ENCODE data around the gene PLXNA2.

The PLXNA2 gene

DNA sequence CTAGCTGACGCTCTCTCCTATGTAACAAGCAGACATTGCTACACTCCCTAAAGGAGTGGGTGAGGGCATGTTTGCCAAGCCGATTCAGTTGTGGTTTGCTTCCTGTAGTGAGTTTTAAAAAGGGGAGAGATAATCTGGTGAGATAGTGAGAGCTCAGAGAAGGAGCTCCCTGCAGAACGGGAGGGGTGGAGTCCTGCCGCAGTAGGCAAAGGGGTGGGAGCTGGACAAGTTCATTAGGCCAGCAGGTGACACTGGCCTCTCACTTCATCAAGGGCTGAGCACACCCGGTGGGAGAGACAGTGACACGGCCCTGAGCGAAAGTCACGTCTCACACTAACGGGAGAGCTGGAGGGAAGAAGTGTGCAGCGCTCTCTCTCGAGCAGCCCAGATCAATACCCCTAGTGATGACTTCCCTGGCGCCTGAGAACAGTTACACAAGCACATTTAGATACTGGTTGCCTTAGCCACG is 189.2 kb downstream of the PLXNA2 start:
- no peak for DNase-seq

DNA sequence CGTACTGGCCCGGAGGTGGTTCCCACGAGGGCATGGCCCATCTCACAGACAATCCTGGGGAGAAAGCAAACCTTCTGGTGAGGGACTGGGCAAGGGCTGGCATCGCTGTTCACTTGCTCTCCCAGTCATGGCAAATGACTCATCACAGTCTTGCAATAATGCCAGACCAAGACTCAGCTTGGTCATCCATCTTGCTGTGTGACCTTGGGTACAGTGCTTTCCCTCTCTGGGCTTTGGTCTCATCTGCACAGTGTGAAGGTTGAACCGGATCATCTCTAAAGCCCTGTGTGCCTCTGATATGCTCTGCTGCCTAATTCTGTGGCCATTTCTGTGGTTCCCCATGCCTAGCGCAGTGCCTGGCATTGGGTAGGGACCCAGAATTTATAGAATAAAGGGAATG is 189.7 kb downstream of the PLXNA2 start:
- no peak for DNase-seq

DNA sequence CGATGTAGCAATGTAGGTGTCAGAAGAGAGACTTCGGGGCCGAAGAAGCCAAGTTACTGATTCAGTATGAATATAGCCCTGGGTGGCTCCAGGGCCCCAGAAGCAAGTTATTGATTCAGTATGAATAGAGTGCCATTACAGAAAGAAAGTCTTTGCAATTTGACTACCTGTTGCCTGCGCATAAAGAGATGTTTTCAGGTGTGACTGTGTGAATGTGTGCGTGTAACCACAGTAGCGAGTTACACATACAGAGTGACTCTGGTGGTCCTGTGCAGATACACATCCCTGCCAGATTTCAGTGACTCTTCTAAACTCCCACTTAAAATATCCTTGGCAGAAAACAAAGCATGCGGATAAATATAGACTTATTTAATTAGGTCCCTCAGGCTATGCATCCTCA is 190.5 kb downstream of the PLXNA2 start:
- no peak for DNase-seq

- DNase-seq: no peak
Measured at GRCh38 chr1:208052926-208053407, 191.2 kb downstream of the PLXNA2 start.

GRCh38 chr1:208052135-208052534 is 192.0 kb downstream of the PLXNA2 start:
- no peak for DNase-seq

GRCh38 chr1:208051651-208052050 is 192.5 kb downstream of the PLXNA2 start:
- no peak for DNase-seq

GRCh38 chr1:208048904-208049303 is 195.3 kb downstream of the PLXNA2 start:
- DNase-seq: no peak

- DNase-seq: no peak
Measured at GRCh38 chr1:208047975-208048374, 196.2 kb downstream of the PLXNA2 start.

DNA sequence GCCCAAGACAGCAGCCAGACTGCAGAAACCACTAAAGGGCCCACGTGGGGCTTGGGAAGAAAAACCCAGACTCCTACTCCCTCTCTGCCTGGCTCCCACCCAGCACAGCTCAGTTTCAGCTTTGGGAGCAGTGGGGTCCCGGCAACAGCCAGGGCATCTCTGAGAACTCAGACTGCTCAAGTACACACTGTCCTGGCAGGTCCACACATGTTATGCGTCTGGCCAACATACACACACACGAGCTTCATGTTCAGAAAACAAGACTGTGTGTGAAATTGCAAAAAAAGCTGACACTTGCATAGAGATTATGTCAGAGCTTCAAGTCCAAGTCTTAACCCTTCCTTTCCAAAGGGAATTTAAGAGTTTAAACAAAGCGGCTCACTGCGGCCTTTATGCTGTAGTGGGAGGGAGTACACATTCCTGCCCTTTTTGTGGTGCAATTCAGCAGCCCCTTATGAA is 196.7 kb downstream of the PLXNA2 start:
- DNase-seq: no peak

DNA sequence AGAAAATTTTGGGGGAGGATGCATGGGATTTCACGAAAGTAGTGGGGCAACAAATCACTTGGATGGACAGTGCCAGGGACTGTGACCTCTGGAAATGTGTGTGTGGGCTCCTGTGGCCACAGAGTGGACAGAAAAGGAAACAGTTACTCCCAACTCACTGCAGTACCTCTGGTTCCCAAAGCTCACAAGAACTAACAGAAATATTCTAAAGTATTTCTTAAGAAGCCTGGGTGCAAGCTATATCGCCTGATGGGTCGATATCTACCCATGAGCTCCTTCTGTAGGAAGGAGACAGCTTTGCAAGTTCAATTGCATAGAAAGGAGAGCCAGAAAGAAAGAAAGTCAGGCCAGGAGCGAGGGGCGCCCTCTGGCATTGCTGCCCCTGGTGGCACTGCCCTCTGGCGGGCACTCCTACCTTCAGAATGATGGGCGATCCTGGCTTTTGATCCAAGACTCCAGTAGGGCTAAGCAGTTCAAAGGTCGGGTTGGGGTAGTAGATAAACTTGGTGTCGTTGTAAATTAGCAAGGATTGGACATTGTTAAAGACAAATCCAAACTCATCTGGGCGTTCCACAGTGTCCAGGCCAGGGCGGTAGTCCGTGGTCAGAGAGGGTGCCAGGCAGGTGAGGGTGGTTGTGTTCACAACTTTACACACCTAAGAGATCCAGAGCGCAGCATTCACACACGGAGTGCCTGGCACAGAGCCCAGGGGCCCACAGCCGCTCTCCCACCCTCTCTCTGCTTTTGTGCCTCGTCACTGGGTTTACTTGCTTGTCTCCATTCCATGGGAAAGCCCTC is 198.5 kb downstream of the PLXNA2 start:
- DNase-seq: no peak

DNA sequence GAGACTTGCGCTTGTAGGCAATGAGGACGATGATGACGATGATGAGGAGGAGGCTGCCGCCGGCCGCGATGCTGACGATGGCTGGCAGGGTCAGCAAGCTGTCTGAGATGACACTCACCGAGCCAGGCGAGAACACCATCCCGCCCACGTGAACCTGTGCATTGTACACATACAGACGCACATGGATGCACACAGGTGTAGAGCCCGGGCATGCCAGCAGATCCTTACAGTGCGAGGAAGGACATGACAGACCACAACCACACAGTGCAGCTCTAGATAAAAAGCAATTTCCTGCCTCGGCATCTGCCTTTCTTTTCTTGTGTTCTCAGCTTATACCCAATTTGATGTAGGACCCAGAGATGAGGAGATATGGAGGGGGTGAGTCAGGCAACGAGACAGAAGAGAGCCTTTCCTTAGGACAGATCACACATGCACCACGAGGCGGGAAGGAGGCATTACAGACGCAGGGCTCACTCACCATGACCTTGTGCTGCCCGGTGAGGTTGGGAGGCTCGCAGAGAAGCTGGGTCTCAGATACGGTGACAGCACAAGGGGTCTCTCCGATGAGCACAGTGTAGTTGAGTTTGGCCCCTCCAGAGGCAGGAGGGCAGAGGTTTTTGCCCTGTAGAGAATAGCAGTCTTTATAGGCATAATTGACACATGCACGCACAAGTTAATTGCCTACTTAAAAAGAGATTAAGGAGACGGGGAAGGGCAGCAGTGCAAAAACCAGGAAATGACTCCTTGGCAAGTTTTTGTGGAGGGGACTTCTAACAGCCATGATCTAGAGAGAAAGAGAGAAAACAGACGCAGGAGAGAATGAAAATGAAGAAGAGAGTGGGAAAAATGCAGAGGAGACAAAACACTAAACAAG is 199.4 kb downstream of the PLXNA2 start:
- no peak for DNase-seq

GRCh38 chr1:208043691-208044181 is 200.4 kb downstream of the PLXNA2 start:
- no peak for DNase-seq

- no peak for DNase-seq
Measured at GRCh38 chr1:208042868-208043267, 201.3 kb downstream of the PLXNA2 start.

DNA sequence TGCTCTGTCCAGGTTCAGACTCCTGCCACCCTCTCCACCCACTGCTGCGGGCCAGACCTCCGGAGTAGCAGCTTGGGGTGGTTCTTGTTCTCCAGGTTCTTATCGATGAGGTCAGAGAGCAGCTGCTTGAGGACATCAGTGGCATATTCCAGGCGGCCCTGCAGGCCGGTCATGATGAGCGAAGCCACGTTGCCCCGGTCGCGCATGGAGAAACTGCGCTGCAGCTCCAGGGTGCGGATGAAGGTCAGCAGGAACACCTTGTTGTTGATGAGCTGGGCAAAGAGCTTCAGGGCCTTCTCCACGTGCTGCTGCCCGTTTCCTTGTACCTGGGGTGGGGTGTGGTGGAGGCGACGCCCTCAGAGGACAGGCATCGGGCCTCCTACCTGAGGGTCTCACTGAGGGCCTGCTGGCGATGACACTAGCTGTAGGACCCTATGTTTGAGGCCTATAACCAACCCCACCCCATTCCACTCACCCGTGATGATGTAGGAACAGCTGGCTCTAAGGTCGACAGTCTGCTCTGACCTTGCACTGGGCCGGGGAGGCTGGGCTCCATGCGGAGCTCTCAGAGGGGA is 202.1 kb downstream of the PLXNA2 start:
- no peak for DNase-seq

DNA sequence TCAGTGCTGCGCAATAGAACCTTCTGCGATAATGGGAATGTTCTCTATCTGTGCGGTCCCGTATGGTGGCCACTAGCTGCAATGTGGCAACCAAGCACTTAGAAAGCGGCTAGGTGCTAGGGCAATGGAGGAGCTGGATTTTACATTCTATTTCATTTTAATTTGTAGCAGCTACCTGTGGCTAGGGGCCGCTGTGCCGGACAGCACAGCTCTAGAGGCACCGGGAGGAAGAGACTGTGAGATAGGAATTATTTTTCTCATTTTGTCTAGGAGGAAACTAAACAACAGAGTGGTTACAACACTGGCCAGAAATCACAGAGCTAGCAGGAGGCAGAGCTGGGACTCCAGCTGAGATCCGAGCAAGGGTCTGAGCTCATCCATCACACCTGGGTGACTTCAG is 202.7 kb downstream of the PLXNA2 start:
- DNase-seq: no peak

DNA sequence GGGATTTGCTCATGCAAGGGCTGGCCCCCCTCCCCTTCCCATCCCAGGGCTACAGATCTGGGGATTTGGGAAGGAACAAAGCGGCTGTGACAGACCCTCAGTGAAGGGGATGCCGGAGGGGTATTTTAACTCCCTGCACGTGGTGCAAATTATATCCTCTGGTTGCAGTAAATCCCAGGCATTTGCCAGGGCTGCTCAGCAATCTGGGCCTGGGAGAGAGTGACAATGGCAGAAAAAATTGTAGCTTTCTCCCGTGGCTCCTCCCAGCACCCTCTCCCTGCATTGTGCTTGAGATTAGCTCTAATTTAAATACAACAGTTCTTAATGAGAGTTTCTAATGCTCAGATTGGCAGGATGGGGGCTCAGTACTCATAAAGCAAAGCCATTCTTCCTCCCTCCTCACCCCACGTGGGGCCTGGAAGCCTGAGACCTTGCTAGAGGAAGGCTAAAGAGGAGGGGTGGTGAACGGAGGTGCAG is 203.3 kb downstream of the PLXNA2 start:
- DNase-seq: no peak

GRCh38 chr1:208039536-208040332 is 204.4 kb downstream of the PLXNA2 start:
- DNase-seq: no peak

DNA sequence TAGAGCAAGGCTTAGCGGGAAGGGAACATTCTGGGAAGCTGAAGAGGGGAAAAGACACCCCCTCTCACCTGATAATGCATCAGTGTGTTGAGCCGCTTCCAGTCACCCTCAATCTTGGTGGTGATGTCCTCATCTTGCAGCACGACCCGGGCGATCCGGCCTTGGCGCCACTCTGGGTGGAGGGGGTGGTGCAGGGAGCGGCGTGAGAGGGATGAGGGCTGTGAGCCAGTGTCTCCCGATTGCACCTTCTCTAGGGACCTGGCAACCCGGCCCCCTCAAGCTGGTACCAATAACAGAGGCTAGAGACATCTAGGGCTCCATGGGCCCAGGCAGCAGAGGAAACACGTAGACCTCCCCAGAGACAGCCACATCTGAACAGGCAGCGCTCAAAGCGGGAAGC is 205.9 kb downstream of the PLXNA2 start:
- no peak for DNase-seq

DNA sequence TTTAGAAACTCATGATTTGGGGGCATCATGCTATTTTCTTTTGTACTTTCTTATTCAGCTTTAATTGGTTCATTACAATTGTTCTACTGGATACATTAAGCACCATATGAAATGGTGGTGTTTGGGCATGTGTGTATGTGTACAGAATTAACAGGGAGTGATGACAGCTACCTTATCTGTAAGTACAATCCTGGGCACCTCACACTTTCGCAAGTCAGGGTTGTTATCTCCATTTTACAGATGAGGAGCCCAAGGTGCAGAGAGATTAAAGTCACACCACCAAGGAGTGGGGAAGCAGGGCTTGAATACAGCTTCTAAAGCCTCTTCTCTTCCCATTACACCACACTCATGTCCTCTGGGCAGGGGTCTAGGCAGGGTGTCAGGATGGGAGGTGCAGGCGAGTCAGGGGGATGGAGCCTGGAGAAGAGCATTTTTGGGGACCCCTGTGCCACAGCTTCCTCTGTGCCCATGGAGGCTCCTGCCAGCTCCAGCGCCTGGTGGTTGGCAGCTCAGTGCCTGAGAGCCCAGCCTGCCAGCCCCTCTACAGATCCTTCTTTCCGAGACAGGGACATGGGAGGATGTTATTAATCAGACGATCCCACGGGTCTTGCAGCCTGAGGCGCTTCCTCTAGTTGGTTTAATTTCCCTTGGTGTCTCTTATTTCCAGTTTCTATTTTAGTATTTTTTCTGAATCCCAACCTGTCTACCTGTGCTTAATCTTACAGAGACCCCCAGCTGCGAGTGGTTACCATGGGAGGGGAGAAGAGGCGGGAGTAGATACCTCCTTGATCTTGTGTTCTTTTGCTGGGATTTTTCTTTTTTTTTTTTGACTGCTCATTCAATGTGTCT is 207.0 kb downstream of the PLXNA2 start:
- no peak for DNase-seq

- DNase-seq: no peak
Measured at GRCh38 chr1:208036106-208036808, 207.9 kb downstream of the PLXNA2 start.

DNA sequence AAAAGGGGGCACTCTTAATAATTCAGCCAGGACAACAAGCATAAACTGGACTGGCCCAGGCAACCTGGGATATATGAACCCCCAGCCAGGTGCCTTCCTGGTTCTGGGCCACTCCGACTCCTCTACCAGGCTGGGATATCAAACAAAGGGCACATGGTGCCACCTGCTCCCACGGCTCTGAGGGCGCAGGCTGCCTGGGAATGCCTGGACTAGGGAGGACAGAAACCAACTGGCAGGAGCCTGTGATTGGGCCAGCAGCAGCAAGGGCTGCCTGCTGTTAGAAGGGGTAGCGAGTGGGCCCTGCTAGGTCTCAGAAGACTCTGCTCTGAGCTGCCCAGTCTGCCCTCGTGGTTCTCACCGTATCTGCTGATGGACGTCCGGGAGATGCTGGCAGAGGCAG is 210.0 kb downstream of the PLXNA2 start:
- DNase-seq: no peak
